GM10248 (cell line): ENCODE measurements around the gene EEF2KMT.
"Not testable (repeated sequence)": the region's sequence is repeated elsewhere in the genome, so short reads cannot be mapped to it uniquely, and the experiment has no call there.

Experiments used
- CTCF ChIA-PET: fragments of 300-600 bp; sonication (Branson Sonifier 250); formaldehyde crosslinking; extraction: SDS; loops from one replicate; lab custom pipeline; 2021; ENCODE audit warnings: antibody characterized with exemption; lab: Yijun Ruan, JAX
- POLR2A ChIA-PET: fragments of 350-650 bp; sonication (Branson Sonifier 250); formaldehyde crosslinking; extraction: SDS; loops from one replicate; lab custom pipeline; 2020; ENCODE audit warnings: antibody characterized with exemption; lab: Yijun Ruan, JAX
- DNase-seq: peaks from one replicate; pipeline ENCODE4 v3.0.0; 2012; ENCODE audit errors: extremely low spot score
- CTCF ChIP-seq: IDR thresholded peaks from 2 replicates; pipeline ENCODE4 v1.5.1; 2012; ENCODE audit warnings: mild to moderate bottlenecking, low read depth; ENCODE audit errors: extremely low read depth, missing control alignments, control extremely low read depth

The EEF2KMT gene

GRCh38 chr16:5054876-5055865 lies 42.4 kb downstream of the EEF2KMT start:
- no peak for DNase-seq
- ChIA-PET POLR2A (no interaction called here), CTCF (interaction anchor here (1.6 to 2.4 kb wide), 8 partner anchors 9 to 38 kb away, joined by 4 to 8 read pairs (median 6); partner anchors contain the start of genes C16orf89 and NAGPA)
- TF ChIP-seq CTCF, result no peak

GRCh38 chr16:5046914-5047313 lies 50.7 kb downstream of the EEF2KMT start:
- DNase-seq, result no peak
- no peak for TF ChIP-seq CTCF
- ChIA-PET POLR2A (no interaction called here), CTCF (no interaction called here)

- DNase-seq, result no peak
- ChIA-PET CTCF (interaction anchor here (1.2 to 1.7 kb wide), 2 partner anchors 10 to 18 kb away, joined by 3 to 6 read pairs; no protein-coding TSS in a partner anchor), POLR2A (no interaction called here)
- TF ChIP-seq CTCF, result no peak
Measured at GRCh38 chr16:5045499-5046115, 52.0 kb downstream of the EEF2KMT start.

- CTCF ChIA-PET, result interaction anchor here (1.8 kb wide), 1 partner anchor 48 kb away, joined by 4 read pairs; no protein-coding TSS in a partner anchor
- POLR2A ChIA-PET, DNase-seq: not testable (repeated sequence)
Measured at GRCh38 chr16:5044581-5044980, 53.0 kb downstream of the EEF2KMT start.

GRCh38 chr16:5044011-5044540 lies 53.5 kb downstream of the EEF2KMT start:
- CTCF ChIA-PET, result interaction anchor here (1.0 to 1.8 kb wide), 2 partner anchors 14 to 48 kb away, joined by 3 to 4 read pairs; no protein-coding TSS in a partner anchor
- POLR2A ChIA-PET, result no interaction called here
- TF ChIP-seq CTCF, result no peak
- DNase-seq, result no peak

GRCh38 chr16:5042574-5043171 lies 54.9 kb downstream of the EEF2KMT start:
- DNase-seq, result no peak
- POLR2A ChIA-PET, result no interaction called here
- TF ChIP-seq CTCF, result no peak
- CTCF ChIA-PET, result interaction anchor here (1.1 to 3.1 kb wide), 4 partner anchors 9 to 50 kb away, joined by 3 to 8 read pairs (median 4); no protein-coding TSS in a partner anchor
